Caki2 (cell line): ENCODE results near the gene NDUFB11. TPM values are rescaled to one million over a fixed set of nuclear protein-coding genes. Genes with fewer than 3 reads are reported as not detected.
"Not testable (repeated sequence)": the region's sequence is repeated elsewhere in the genome, so short reads cannot be mapped to it uniquely, and the experiment has no call there.

Experiments used
- DNase-seq: peaks from one replicate; pipeline ENCODE4 v3.0.0-alpha.2; 2015; ENCODE audit warnings: low read depth
- in situ Hi-C: cut with HindIII; loops from 2 replicates; pipeline ENCODE4 v1.10.0; 2016; ENCODE audit warnings: low sequenced_read_pairs, low pct_unique_long_range_greater_than_20kb, mixed read lengths
- total RNA-seq: library from RNA; depleted of rRNA; stranded (reverse); fragments of >200 nt; shearing (Covaris generic); gene quantifications from 2 replicates; pipeline ENCODE4 v1.2.3, GENCODE V29; 2014; ENCODE audit warnings: low replicate concordance; rRNA removed

Gene NDUFB11
- total RNA-seq, 1 experiment from 2014 or later: 92.9 TPM

DNA sequence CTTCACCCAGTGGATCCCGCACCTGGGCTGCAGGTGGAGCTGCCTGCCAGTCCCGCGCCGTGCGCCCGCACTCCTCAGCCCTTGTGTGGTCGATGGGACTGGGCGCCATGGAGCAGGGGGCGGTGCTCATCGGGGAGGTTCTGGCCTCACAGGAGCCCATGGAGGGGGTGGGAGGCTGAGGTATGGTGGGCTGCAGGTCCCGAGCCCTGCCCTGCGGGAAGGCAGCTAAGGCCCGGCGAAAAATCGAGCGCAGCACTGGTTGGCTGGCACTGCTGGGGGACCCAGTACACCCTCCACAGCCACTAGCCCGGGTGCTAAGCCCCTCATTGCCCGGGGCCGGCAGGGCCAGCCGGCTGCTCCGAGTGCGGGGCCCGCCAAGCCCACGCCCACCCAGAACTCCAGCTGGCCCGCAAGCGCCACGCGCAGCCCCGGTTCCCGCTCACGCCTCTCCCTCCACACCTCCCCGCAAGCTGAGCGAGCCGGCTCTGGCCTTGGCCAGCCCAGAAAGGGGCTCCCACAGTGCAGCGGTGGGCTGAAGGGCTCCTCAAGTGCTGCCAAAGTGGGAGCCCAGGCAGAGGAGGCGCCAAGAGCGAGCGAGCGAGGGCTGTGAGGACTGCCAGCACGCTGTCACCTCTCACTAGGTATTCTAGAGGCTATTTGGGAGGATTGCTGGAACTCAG lies 33.4 kb downstream of the NDUFB11 start:
- in situ Hi-C loops, DNase-seq: not testable (repeated sequence)

DNA sequence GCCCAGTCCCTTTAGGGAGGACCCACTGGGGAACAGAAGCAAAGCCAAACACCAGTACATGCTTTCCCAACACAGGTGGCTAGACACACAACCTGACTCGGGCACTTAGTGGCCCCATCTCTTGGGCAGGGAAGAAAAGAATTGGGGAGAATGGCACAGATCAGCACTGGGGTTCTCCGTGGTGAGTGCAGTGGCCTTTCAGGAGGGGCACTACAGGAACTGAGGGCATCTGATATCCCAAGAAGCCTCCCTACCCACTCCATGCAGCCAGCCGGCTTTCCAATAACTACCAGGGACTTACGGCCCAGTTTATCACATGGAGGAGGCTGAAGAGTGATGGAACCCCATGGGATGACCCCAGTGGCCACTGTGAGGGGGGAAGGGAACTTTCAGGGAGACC lies 43.3 kb downstream of the NDUFB11 start:
- in situ Hi-C loops: no loop called here
- DNase-seq: no peak

DNA sequence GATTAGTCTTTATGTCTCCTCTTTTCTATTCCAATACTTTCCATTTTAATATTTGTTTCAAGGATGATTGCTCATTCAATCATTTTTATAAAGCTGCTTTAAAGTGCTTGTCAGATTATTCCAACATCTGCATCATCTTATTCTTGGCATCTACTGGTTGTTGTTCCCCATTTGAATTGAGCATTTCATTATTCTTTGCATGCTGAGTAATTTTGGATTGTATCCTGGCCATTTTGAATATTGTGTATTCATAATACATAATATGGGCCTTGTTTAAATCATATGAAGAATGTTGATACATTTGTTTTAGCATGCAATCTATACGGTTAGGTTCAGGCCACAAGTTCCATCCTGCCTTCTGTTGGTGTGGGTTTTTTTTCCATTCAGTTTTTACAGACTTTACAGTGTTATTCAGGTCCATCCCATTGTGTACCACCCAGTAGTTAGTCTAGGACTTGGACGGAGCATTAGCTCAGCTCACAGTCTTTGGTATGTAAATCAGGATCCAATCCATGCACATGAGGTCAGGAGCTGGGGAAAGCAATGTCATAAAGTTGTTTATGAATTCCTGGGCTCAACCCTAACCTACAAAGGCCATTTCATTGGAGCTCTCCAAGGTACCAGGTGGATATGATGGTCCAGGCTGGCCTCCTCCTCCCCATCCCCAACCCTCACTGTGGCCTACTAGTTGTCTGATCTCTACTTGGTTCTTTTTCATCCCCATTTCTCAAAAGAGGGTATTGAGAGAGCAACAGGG lies 46.0 kb downstream of the NDUFB11 start:
- in situ Hi-C loops: no loop called here
- no peak for DNase-seq

DNA sequence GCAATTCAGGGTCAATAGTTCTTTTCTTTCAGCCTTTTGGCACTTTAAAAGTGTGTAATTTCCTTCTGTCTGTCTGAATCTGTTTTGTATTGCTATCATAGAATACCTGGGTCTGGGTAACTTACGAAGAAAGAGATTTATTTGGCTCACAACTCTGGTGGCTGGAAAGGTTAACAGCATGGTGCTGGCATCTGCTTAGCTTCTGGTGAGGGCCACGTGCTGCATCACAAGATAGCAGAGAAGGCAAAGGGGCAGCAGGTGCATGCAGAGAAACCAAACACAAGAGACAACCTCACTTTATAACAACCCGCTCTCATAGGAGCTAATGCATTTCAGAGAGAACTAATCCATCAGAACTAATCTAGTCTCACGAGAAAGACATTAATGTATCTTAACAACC lies 47.5 kb downstream of the NDUFB11 start:
- in situ Hi-C loops: no loop called here

DNA sequence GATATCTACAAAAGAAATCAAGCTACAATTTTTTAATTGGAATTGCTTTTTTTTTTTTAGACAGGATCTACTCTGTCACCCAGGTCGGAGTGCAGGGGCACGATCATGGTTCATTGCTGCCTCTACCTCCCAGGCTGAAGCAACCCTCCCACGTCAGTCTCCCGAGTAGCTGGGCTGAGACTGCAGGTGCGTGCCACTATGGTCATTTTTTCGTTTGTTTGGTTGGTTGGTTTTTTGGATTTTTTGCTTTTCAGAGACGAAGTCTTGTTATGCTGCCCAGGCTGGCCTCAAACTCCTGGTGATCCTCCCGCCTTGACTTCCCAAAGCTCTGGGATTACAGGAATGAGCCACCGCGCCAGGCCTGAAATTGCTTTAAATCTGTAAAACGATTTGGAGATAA lies 50.6 kb downstream of the NDUFB11 start:
- no peak for DNase-seq
- in situ Hi-C loops: no loop called here

More for the DNA sequence above, 47.5 kb downstream of the NDUFB11 start:
- no peak for DNase-seq

DNA sequence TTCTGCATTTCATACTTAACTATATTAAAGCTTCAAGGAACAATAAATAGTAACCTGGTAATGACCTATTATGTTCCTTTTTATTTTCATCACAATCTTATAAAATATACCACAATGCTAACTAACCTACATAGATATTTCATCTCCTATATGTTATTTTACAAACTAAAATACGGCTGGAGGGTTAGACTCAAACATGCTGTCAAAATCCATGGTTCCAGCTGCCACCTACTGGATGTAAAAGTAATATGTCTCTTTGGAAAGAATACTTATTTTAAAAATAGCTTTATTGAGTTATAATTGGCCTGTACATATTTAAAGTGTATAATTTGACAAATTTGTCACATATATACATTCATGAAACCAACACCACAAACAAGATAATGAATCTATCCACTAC lies 51.3 kb downstream of the NDUFB11 start:
- in situ Hi-C loops: no loop called here
- DNase-seq: no peak

Other genes with a start within 250 kb of the NDUFB11 start
- 8.5 and 14.5 TPM in 2 replicates for gene JADE3, start 232.3 kb downstream of the NDUFB11 start, total RNA-seq
- not detected in 2 replicates for gene RGN, start 66.3 kb downstream of the NDUFB11 start, total RNA-seq
- gene RBM10, start 519 bp upstream of the NDUFB11 start, total RNA-seq: 27.4 and 38.0 TPM in 2 replicates
- 67.5 and 88.3 TPM in 2 replicates for gene UBA1, start 49.1 kb upstream of the NDUFB11 start, total RNA-seq
- 78.8 and 104 TPM in 2 replicates for gene CDK16, start 74.0 kb upstream of the NDUFB11 start, total RNA-seq
- 15.8 and 39.1 TPM in 2 replicates for gene USP11, start 88.3 kb upstream of the NDUFB11 start, total RNA-seq
- gene ZNF157, start 225.9 kb upstream of the NDUFB11 start, total RNA-seq: not detected in 2 replicates